Subcutaneous abdominal adipose tissue (tissue), 5 donors: ENCODE measurements around the gene THTPA.

Source experiments
- H3K27ac ChIP-seq: one replicate; pipeline ENCODE4 v1.7.0; 2013; ENCODE audit warnings: low read depth, mild to moderate bottlenecking, inconsistent platforms, low read length, moderate library complexity
- H3K27me3 ChIP-seq, 5 donors: one replicate each; pipeline ENCODE4 v1.7.0; 2013; ENCODE audit warnings: low read length in 5 of 5, inconsistent platforms in 1 of 5; ENCODE audit not compliant: control insufficient read depth in 5 of 5, insufficient read depth in 4 of 5
- H3K36me3 ChIP-seq, 5 donors: one replicate each; pipeline ENCODE4 v1.7.0; 2013; ENCODE audit warnings: low read length in 5 of 5; ENCODE audit not compliant: control insufficient read depth in 5 of 5, insufficient read depth in 5 of 5
- H3K4me1 ChIP-seq, 5 donors: one replicate each; pipeline ENCODE4 v1.7.0; 2013; ENCODE audit warnings: low read length in 5 of 5, mild to moderate bottlenecking in 3 of 5, moderate library complexity in 1 of 5; ENCODE audit not compliant: control insufficient read depth in 5 of 5, insufficient read depth in 5 of 5
- H3K4me3 ChIP-seq, 5 donors: one replicate each; pipeline ENCODE4 v1.7.0; 2013; ENCODE audit warnings: low read length in 5 of 5, low read depth in 1 of 5
- H3K9ac ChIP-seq, 5 donors: one replicate each; pipeline ENCODE4 v1.7.0; 2013; ENCODE audit warnings: low read length in 5 of 5, mild to moderate bottlenecking in 4 of 5, moderate library complexity in 3 of 5
- H3K9me3 ChIP-seq, 5 donors: one replicate each; pipeline ENCODE4 v1.7.0; 2013; ENCODE audit warnings: low read length in 5 of 5; ENCODE audit not compliant: control insufficient read depth in 5 of 5
- donor health status: healthy.
- donor health status: healthy.
- donor health status: healthy.
- donor health status: healthy.
- donor health status: healthy.

The THTPA gene

DNA sequence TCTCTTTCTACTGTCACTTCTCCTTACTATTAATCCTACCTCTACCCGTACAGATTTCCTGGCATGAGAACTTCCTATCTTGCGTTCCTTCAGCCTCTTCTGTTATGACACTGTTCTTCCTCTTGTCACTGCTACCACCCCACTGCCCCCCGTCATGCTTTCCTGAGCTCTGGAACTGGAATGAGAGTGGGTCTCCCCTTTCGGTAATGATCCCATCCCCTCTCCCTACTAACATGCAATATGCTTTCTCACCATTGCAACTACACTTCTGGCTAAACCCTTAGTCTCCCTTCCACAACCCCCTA lies 16.4 kb downstream of the THTPA start:
- Histone ChIP-seq H3K9ac (no peak overlapping the region), H3K27ac (no peak overlapping the region), H3K27me3 (peaks cover 24 to 55% (median 32%) of the 10 kb centered on the region in 5 donors), H3K4me3 (no peak overlapping the region), H3K36me3 (no peaks in the 10 kb centered on the region), H3K9me3 (no peaks in the 10 kb centered on the region), H3K4me1 (peaks cover 0 to 50% (median 18%) of the 10 kb centered on the region in 5 donors)

DNA sequence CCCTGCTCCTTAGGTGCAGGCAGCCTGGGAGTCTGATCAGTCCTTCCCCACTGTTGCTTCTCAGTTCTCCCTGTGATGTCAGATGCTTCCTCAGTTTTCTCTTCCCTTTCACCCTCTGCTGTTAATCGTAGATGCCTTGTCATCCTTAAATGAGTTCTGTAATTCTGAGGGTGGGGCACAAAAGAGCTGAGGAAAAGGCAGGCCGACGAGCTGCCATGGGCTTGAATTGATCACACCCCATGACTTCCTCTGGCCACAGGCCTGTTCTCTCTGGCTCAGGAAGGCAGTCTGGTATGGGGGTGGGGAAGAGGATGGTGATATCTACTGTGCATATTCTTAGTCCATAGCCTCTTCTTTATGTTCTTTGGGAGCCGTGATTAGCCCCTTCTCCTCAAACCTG lies 16.8 kb downstream of the THTPA start:
- no peak overlapping the region for H3K4me3 ChIP-seq
- no peak overlapping the region for H3K27ac ChIP-seq
- no peak overlapping the region for H3K9ac ChIP-seq
- H3K36me3 ChIP-seq = no peaks in the 10 kb centered on the region
- H3K9me3 ChIP-seq = no peaks in the 10 kb centered on the region
- H3K27me3 ChIP-seq = peaks cover 24 to 59% (median 36%) of the 10 kb centered on the region in 5 donors
- H3K4me1 ChIP-seq = peaks cover 0 to 47% (median 15%) of the 10 kb centered on the region in 5 donors

DNA sequence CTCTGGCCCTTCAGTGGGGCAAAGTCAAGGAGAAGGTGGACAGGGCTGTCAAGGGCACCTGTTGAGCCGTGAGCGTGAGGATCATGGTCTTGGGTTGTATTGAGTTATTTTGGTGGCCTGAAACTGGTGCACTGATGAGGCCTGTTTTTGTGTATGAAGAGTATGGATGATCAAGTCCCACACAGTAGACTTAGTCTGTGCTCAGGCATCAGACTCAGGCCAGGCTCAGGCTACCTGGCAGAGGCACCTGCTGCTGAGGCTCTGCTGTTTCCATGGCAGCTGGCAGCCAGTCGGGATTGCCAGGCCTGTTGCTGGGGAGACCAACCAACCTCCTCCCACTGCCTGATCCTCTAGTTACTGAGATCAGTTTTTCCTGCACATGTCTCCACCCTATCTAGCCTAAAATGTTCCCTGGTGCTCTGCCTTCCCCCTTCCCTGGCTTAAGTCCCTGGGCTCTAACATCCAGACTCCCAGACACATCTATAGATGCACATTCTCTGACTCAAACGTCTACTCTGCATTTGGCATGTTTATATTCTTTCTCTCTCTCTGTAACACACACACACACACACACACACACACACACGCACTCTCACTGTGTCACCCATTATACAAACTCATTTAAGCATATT lies 17.4 kb downstream of the THTPA start:
- H3K9me3 ChIP-seq = no peaks in the 10 kb centered on the region
- H3K27me3 ChIP-seq = peaks cover 25 to 57% (median 36%) of the 10 kb centered on the region in 5 donors
- no peak overlapping the region for H3K27ac ChIP-seq
- H3K4me1 ChIP-seq = peaks cover 0 to 40% (median 11%) of the 10 kb centered on the region in 5 donors
- no peak overlapping the region for H3K9ac ChIP-seq
- no peaks in the 10 kb centered on the region for H3K36me3 ChIP-seq
- H3K4me3 ChIP-seq = no peak overlapping the region

DNA sequence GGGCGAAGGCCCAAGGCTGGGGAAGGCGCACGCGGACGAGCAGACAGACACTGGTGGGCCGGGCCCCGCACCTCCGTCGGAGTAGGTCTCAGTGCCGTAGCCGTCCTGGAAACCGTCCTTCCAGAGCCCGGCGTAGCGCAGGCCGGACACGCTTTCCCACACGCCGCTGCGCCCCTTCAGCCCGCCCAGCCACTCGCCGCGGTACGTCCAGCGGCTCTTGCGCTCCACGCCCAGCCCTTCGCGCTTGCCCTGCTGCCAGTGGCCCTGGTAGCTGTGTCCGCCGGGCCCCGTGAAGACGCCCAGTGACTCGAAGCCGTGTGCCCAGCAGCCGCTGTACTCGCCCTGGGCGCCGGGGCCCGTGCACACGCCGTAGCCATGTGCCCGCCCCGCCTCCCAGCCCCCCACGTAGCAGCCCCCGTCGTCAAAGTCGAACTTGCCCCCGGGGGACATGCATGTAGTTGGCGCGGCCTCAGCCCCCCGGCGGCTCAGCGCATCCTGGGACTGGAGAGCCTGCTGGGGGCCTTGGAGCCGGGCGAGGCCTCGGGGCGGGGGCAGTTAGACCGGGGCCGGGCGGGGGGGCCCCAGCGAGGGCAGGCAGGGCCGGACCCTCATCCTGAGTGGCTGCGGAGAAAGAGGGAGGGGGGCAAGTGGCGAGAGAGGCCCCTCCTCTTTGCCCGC lies 21.1 kb downstream of the THTPA start:
- Histone ChIP-seq H3K4me1 (peaks cover 0 to 25% (median 6%) of the 10 kb centered on the region in 5 donors), H3K36me3 (no peaks in the 10 kb centered on the region), H3K9ac (no peak overlapping the region), H3K4me3 (peak overlapping the region in 3 of 5 donors; percentile 22 to 53 (median 52)), H3K9me3 (no peaks in the 10 kb centered on the region), H3K27ac (no peak overlapping the region), H3K27me3 (peaks cover 31 to 59% (median 36%) of the 10 kb centered on the region in 5 donors)

DNA sequence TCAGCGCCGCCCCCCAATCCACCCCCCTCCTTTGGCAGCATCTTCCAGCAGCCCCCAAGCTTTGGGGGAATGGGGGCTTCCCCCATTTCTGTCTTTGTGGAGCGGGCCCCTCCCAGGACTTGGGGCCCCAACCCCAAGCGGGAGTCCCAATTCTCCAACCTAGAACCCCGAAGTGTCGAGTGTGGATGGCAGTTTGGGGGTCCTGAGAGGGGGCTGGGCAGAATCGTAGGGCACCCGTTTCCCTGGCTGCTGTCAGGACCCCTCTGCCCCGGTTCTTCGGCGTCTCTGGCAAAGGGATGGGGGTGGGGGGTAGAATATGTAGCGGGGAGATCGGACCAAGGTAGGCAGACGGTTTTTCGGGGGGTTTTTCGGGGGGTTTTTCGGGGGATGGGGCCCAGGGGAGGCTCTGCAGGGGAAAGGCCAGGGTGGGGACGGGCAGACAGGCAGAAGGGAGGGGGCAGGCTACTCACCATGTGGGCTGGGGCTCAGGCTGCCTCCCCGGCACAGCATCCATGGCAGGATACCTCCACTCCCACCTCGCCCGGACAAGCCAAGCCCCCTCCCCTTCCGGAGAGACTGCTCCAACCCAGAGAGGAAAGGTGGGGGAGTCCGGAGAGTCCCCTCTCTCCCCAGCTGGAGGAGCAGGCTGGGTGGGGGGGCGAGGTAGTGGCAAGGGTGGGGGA lies 21.8 kb downstream of the THTPA start:
- H3K4me3 ChIP-seq = no peak overlapping the region
- peaks cover 0 to 19% (median 6%) of the 10 kb centered on the region in 5 donors for H3K4me1 ChIP-seq
- H3K27ac ChIP-seq = no peak overlapping the region
- peaks cover 31 to 55% (median 43%) of the 10 kb centered on the region in 5 donors for H3K27me3 ChIP-seq
- no peaks in the 10 kb centered on the region for H3K9me3 ChIP-seq
- H3K36me3 ChIP-seq = no peaks in the 10 kb centered on the region
- no peak overlapping the region for H3K9ac ChIP-seq

DNA sequence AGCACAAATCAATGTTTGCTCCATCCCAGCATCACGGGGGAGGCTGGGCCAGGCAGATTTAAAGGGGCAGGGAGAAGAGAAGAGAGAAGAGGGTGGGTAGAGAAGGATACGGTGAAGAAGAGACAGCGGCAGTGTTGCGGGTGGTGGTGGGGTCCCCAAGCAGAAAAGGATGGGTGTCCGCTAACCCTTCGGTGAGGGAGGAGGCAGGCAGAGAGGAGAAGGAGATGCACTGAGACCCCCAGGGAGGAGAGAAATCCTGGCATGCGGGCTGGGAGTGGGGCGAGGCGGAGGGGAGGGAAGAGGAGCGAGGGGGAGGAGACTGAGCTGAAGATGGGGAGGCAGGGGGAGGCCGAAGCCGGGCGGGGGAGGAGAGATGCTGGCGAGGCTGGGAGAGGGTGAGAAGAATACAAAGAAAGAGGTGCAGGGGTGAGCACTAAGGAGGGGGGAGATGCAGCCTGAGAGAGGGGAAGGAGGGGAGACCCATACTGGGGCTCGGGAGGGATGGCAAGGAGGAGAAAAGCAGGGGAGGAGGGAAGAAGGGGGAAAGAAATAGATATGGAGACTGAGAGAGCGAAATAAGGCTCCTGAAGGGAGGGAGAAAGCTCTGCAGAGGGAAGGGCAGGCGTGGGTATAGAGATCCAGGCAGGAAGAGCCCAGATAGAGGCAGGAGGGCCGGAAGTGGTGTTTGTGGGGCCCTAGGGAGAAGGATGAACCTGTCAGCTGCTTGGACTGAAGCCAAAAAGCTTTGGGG lies 22.7 kb downstream of the THTPA start, which contains the start of gene JPH4:
Gene JPH4, minus strand, starts transcription at position 231 of the 751 bp plus-strand sequence. CDS start 1,337 bp downstream, outside the sequence.
- Histone ChIP-seq H3K27ac (no peak within 1 kb of the TSS), H3K4me3 (no peak within 1 kb of the TSS), H3K36me3 (no peaks in the 10 kb centered on the region), H3K9me3 (no peaks in the 10 kb centered on the region), H3K4me1 (peaks cover 0 to 14% (median 6%) of the 10 kb centered on the region in 5 donors), H3K27me3 (peaks cover 28 to 52% (median 44%) of the 10 kb centered on the region in 5 donors), H3K9ac (no peak within 1 kb of the TSS)

DNA sequence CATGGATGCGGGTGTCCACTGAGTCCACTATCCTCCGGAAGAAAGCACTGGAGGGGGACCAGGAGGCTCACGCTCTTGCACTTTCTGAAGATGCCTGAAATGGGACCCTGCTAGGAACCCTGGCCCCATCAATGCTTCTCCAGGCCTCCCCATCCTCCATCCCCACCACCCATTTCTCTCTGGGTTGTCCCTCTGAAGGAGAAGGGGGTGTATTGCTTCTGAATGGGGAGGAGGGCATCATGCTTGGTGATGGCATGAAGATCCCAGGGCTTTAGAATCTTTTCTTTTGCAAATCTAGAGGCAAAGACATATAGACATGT lies 23.2 kb downstream of the THTPA start:
- Histone ChIP-seq H3K36me3 (no peaks in the 10 kb centered on the region), H3K4me1 (peaks cover 0 to 14% (median 6%) of the 10 kb centered on the region in 5 donors), H3K4me3 (no peak overlapping the region), H3K27ac (no peak overlapping the region), H3K27me3 (peaks cover 28 to 52% (median 44%) of the 10 kb centered on the region in 5 donors), H3K9ac (no peak overlapping the region), H3K9me3 (no peaks in the 10 kb centered on the region)

DNA sequence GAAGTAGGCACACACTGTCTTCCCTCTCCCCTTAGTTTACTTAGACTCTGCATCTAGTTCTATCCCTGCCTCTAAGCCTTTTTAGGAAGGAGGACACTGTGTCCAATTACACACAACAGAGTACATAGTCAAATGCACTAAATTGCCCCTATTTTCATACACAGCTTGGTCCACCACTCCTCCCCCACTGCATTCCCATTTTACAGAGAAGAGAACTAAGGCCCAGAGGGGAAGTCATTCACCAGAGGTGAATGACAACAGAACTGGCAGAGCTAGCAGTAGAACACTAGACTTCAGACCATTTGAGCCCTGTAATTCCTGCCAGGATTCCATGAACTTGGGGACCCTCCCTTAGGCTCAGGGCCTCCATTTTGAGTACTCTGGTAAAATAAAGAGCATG lies 23.7 kb downstream of the THTPA start:
- Histone ChIP-seq H3K27ac (no peak overlapping the region), H3K27me3 (peaks cover 28 to 52% (median 43%) of the 10 kb centered on the region in 5 donors), H3K9ac (no peak overlapping the region), H3K36me3 (no peaks in the 10 kb centered on the region), H3K4me3 (no peak overlapping the region), H3K4me1 (peaks cover 0 to 14% (median 6%) of the 10 kb centered on the region in 5 donors), H3K9me3 (no peaks in the 10 kb centered on the region)

DNA sequence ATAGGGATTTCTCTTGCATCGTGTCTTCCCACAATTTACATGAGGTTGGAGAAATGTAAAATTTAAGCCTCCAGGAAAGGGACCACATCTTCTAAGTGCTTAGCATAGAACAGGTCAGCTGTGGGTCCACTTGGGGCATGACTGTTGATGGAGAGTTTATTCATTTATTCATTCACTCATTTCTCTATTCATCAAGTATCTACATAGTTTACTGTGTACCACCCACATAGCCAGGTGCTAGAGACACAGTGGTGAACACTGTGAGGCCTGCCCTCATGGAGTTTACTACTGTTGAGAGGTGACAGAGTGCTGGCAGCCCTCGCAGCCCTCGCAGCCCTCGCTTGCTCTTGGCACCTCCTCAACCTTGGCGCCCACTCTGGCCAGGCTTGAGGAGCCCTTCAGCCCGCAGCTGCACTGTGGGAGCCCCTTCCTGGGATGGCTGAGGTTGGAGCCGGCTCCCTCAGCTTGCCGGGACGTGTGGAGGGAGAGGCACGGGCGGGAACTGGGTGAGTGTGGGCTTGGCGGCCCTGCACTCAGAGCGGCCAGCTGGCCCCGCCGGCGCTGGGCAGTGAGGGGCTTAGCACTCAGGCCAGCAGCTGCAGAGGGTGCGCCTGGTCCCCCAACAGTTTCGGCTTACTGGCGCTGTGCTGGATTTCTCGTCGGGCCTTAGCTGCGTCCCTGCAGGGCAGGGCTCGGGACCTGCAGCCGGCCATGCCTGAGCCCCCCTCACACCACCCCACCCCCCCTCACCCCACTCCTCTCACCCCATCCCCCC lies 24.3 kb downstream of the THTPA start:
- no peak overlapping the region for H3K4me3 ChIP-seq
- no peaks in the 10 kb centered on the region for H3K36me3 ChIP-seq
- H3K9ac ChIP-seq = no peak overlapping the region
- H3K9me3 ChIP-seq = no peaks in the 10 kb centered on the region
- H3K4me1 ChIP-seq = peaks cover 0 to 14% (median 6%) of the 10 kb centered on the region in 5 donors
- peaks cover 26 to 46% (median 37%) of the 10 kb centered on the region in 5 donors for H3K27me3 ChIP-seq
- no peak overlapping the region for H3K27ac ChIP-seq
